Prostate gland (tissue), 2 donors: ENCODE results near the gene FAM216A.
"Not testable (repeated sequence)": the region's sequence is repeated elsewhere in the genome, so short reads cannot be mapped to it uniquely, and the experiment has no call there.

Experiments
- POLR2A ChIP-seq: fragments of 450-650 bp; IDR thresholded peaks from one replicate; pipeline ENCODE4 v1.6.1; 2016; ENCODE audit warnings: antibody characterized with exemption, mild to moderate bottlenecking
- TF ChIP-seq, protein P1 (sequence below), 4 experiments: fragments of 200-600 bp in 2 of 4; fragments of 450-650 bp in 2 of 4; sonication (generic) in 2 of 4; IDR thresholded peaks; 1 replicate in 3 of 4; 2 replicates in 1 of 4; pipeline ENCODE4 v1.5.1; 2016 to 2019; ENCODE audit warnings: antibody characterized with exemption in 4 of 4, mild to moderate bottlenecking in 2 of 4, moderate library complexity in 2 of 4

DNA sequence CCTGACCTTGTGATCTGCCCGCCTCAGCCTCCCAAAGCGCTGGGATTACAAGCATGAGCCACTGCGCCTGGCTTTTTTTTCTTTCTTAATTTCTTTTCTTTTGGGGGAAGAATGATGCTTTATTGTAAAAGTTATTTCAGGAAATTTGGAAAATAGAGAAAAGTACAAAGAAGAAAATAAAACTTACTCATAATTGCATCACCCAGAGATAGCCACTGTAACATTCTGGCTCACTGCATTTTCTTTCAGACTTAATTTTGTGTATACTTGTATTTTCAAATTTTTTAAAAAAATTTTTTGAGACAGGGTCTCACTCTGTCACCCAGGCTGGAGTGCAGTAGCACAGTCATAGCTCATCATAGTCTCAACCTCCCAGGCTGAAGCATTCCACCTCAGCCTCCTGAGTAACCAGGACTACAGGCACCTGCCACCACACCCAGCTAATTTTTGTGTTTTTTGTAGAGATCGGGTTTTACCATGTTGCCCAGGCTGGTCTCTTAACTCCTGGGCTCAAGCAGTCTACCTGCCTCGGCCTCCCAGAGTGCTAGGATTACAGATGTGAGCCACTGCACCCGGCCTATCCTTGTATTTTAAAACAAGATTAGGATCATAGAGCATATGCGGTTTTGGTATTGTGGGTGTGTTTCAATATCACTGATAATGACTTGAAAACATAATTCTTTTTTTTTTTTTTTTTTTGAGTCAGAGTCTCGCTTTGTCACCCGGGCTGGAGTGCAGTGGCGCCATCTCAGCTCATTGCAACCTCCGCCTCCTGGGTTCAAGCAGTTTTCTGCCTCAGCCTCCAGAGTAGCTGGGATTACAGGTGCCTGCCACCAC lies 52.4 kb downstream of the FAM216A start:
- TF ChIP-seq, protein P1, sequence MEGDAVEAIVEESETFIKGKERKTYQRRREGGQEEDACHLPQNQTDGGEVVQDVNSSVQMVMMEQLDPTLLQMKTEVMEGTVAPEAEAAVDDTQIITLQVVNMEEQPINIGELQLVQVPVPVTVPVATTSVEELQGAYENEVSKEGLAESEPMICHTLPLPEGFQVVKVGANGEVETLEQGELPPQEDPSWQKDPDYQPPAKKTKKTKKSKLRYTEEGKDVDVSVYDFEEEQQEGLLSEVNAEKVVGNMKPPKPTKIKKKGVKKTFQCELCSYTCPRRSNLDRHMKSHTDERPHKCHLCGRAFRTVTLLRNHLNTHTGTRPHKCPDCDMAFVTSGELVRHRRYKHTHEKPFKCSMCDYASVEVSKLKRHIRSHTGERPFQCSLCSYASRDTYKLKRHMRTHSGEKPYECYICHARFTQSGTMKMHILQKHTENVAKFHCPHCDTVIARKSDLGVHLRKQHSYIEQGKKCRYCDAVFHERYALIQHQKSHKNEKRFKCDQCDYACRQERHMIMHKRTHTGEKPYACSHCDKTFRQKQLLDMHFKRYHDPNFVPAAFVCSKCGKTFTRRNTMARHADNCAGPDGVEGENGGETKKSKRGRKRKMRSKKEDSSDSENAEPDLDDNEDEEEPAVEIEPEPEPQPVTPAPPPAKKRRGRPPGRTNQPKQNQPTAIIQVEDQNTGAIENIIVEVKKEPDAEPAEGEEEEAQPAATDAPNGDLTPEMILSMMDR (IDR thresholded peaks at IDR 0.05): not testable (repeated sequence)
- not testable (repeated sequence) for TF ChIP-seq POLR2A
